Hematopoietic multipotent progenitor cell treated with erythropoietin and hydrocortisone succinate and interleukin-3 and kit ligand, for 17 days (in vitro differentiated cells): Measurements from ENCODE around the gene PLA2R1.
"Not testable (repeated sequence)": the region's sequence is repeated elsewhere in the genome, so short reads cannot be mapped to it uniquely, and the experiment has no call there.

Experiments
- DNase-seq: peaks from one replicate; pipeline ENCODE4 v3.0.0-alpha.2; 2015; ENCODE audit warnings: low spot score

PLA2R1 gene

GRCh38 chr2:160063879-160064612 is 1.6 kb upstream of the PLA2R1 start:
- no peak for DNase-seq

GRCh38 chr2:160063271-160063670 is 856 bp upstream of the PLA2R1 start:
- no peak for DNase-seq

- no peak for DNase-seq
Measured at GRCh38 chr2:160061944-160062291, 497 bp downstream of the PLA2R1 start.

- no peak for DNase-seq
Measured at GRCh38 chr2:160061533-160061932, 882 bp downstream of the PLA2R1 start.

- DNase-seq, result no peak
Measured at GRCh38 chr2:160060297-160060696, 2.1 kb downstream of the PLA2R1 start.

GRCh38 chr2:160057356-160057755 is 5.1 kb downstream of the PLA2R1 start:
- DNase-seq, result no peak

- no peak for DNase-seq
Measured at GRCh38 chr2:160055726-160056108, 6.7 kb downstream of the PLA2R1 start.

- no peak for DNase-seq
Measured at GRCh38 chr2:160054984-160055725, 7.3 kb downstream of the PLA2R1 start.

- no peak for DNase-seq
Measured at GRCh38 chr2:160053946-160054345, 8.5 kb downstream of the PLA2R1 start.

- DNase-seq, result no peak
Measured at GRCh38 chr2:160052531-160052930, 9.9 kb downstream of the PLA2R1 start.

- DNase-seq, result no peak
Measured at GRCh38 chr2:160051371-160051800, 11.0 kb downstream of the PLA2R1 start.

- no peak for DNase-seq
Measured at GRCh38 chr2:160050147-160050546, 12.3 kb downstream of the PLA2R1 start.

- DNase-seq, result no peak
Measured at GRCh38 chr2:160045703-160046210, 16.7 kb downstream of the PLA2R1 start.

GRCh38 chr2:160044728-160045127 is 17.7 kb downstream of the PLA2R1 start:
- no peak for DNase-seq

- no peak for DNase-seq
Measured at GRCh38 chr2:160043265-160043664, 19.1 kb downstream of the PLA2R1 start.

- DNase-seq, result no peak
Measured at GRCh38 chr2:160042054-160042453, 20.4 kb downstream of the PLA2R1 start.

- DNase-seq, result no peak
Measured at GRCh38 chr2:160041091-160041490, 21.3 kb downstream of the PLA2R1 start.

- DNase-seq, result no peak
Measured at GRCh38 chr2:160039166-160039903, 23.1 kb downstream of the PLA2R1 start.

GRCh38 chr2:160038662-160039061 is 23.8 kb downstream of the PLA2R1 start:
- not testable (repeated sequence) for DNase-seq

GRCh38 chr2:160036736-160037135 is 25.7 kb downstream of the PLA2R1 start:
- DNase-seq, result no peak

GRCh38 chr2:160035125-160035524 is 27.3 kb downstream of the PLA2R1 start:
- no peak for DNase-seq

- DNase-seq, result no peak
Measured at GRCh38 chr2:160034396-160034795, 28.0 kb downstream of the PLA2R1 start.
